ENCODE results near the gene FOXP1. TPM values are rescaled to one million over a fixed set of nuclear protein-coding genes. Genes with fewer than 3 reads are reported as not detected.

Gene FOXP1
- total RNA-seq, 4 donors from 2014 or later: 181 to 225 (median 205) TPM

- no peak for DNase-seq (ENCODE audit: extremely low spot score)
- WGBS: 86% methylated on average over 4 of the region's 4 CpGs
- Histone ChIP-seq H3K9me3 (peaks cover 0 to 3% (median 0%) of the 10 kb centered on the region in 4 donors), H3K27me3 (no peaks in the 10 kb centered on the region), H3K4me1 (peaks cover 0 to 10% (median 3%) of the 10 kb centered on the region in 4 donors), H3K36me3 (no peaks in the 10 kb centered on the region), H3K4me3 (no peak overlapping the region), H3K27ac (replicated peaks in 1 of 4) (no peak overlapping the region)
- intact Hi-C loops (cut with DNase I): no loop called here
- TF ChIP-seq POLR2A (IDR thresholded peaks at IDR 0.05; ENCODE audit: low read depth): no peak
- TF ChIP-seq, protein P1, sequence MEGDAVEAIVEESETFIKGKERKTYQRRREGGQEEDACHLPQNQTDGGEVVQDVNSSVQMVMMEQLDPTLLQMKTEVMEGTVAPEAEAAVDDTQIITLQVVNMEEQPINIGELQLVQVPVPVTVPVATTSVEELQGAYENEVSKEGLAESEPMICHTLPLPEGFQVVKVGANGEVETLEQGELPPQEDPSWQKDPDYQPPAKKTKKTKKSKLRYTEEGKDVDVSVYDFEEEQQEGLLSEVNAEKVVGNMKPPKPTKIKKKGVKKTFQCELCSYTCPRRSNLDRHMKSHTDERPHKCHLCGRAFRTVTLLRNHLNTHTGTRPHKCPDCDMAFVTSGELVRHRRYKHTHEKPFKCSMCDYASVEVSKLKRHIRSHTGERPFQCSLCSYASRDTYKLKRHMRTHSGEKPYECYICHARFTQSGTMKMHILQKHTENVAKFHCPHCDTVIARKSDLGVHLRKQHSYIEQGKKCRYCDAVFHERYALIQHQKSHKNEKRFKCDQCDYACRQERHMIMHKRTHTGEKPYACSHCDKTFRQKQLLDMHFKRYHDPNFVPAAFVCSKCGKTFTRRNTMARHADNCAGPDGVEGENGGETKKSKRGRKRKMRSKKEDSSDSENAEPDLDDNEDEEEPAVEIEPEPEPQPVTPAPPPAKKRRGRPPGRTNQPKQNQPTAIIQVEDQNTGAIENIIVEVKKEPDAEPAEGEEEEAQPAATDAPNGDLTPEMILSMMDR (IDR thresholded peaks at IDR 0.05): no peak
- TF ChIP-seq EP300 (IDR thresholded peaks at IDR 0.05): no peak
- TF ChIP-seq POLR2AphosphoS5 (IDR thresholded peaks at IDR 0.05): no peak
These were observed 241.8 kb downstream of the FOXP1 start for GRCh38 chr3:71341721-71342120.

- peaks cover 0 to 3% (median 0%) of the 10 kb centered on the region in 4 donors for H3K9me3 ChIP-seq
- no peaks in the 10 kb centered on the region for H3K27me3 ChIP-seq
- no peak for DNase-seq (ENCODE audit: extremely low spot score)
- no peak overlapping the region for H3K27ac ChIP-seq (replicated peaks in 1 of 4)
- no peak overlapping the region for H3K4me3 ChIP-seq
- H3K4me1 ChIP-seq: peaks cover 0 to 10% (median 0%) of the 10 kb centered on the region in 4 donors
- WGBS: 74% methylated on average over 4 of the region's 4 CpGs
- no peaks in the 10 kb centered on the region for H3K36me3 ChIP-seq
- TF ChIP-seq POLR2AphosphoS5 (IDR thresholded peaks at IDR 0.05): no peak
- TF ChIP-seq POLR2A (IDR thresholded peaks at IDR 0.05; ENCODE audit: low read depth): no peak
- no peak for TF ChIP-seq EP300 (IDR thresholded peaks at IDR 0.05)
- TF ChIP-seq, protein P1 (IDR thresholded peaks at IDR 0.05): no peak
- intact Hi-C loops (cut with DNase I): no loop called here
These were observed 244.5 kb downstream of the FOXP1 start for GRCh38 chr3:71339049-71339448.

- no peaks in the 10 kb centered on the region for H3K27me3 ChIP-seq
- H3K4me1 ChIP-seq: peaks cover 0 to 10% (median 8%) of the 10 kb centered on the region in 4 donors
- TF ChIP-seq POLR2AphosphoS5 (IDR thresholded peaks at IDR 0.05): no peak
- no peak for TF ChIP-seq POLR2A (IDR thresholded peaks at IDR 0.05; ENCODE audit: low read depth)
- TF ChIP-seq, protein P1 (IDR thresholded peaks at IDR 0.05): no peak
- no peak for TF ChIP-seq EP300 (IDR thresholded peaks at IDR 0.05)
- WGBS: 66% methylated on average over 4 of the region's 4 CpGs
- no peak for DNase-seq (ENCODE audit: extremely low spot score)
- H3K36me3 ChIP-seq: peaks cover 0 to 8% (median 0%) of the 10 kb centered on the region in 4 donors
- no peaks in the 10 kb centered on the region for H3K9me3 ChIP-seq
- intact Hi-C loops (cut with DNase I): no loop called here
- no peak overlapping the region for H3K27ac ChIP-seq (replicated peaks in 1 of 4)
- H3K4me3 ChIP-seq: no peak overlapping the region
These were observed 250.7 kb downstream of the FOXP1 start for GRCh38 chr3:71332813-71333212.

DNA sequence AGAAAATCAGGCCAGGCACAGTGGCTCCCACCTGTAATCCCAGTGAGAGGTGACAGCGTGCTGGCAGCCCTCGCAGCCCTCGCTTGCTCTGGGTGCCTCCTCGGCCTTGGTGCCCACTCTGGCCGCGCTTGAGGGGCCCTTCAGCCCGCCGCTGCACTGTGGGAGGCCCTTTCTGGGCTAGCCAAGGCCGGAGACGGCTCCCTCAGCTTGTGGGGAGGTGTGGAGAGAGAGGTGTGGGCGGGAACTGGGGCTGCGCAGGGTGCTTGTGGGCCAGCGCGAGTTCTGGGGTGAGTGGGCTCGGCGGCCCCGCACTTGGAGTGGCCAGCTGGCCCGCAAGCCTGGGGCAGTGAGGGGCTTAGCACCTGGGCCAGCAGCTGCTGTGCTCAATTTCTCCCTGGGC is 252.6 kb downstream of the FOXP1 start:
- TF ChIP-seq EP300 (IDR thresholded peaks at IDR 0.05): no peak
- TF ChIP-seq, protein P1 (IDR thresholded peaks at IDR 0.05): no peak
- TF ChIP-seq POLR2A (IDR thresholded peaks at IDR 0.05; ENCODE audit: low read depth): no peak
- no peak for TF ChIP-seq POLR2AphosphoS5 (IDR thresholded peaks at IDR 0.05)
- WGBS: 92% methylated on average over 13 of the region's 18 CpGs
- intact Hi-C loops (cut with DNase I): no loop called here

GRCh38 chr3:71330505-71330904 is 253.0 kb downstream of the FOXP1 start:
- peaks cover 0 to 22% (median 16%) of the 10 kb centered on the region in 4 donors for H3K4me1 ChIP-seq
- TF ChIP-seq, protein P1 (IDR thresholded peaks at IDR 0.05): no peak
- no peak for TF ChIP-seq EP300 (IDR thresholded peaks at IDR 0.05)
- TF ChIP-seq POLR2A (IDR thresholded peaks at IDR 0.05; ENCODE audit: low read depth): no peak
- no peak for TF ChIP-seq POLR2AphosphoS5 (IDR thresholded peaks at IDR 0.05)
- no peaks in the 10 kb centered on the region for H3K27me3 ChIP-seq
- no peaks in the 10 kb centered on the region for H3K9me3 ChIP-seq
- peaks cover 0 to 8% (median 0%) of the 10 kb centered on the region in 4 donors for H3K36me3 ChIP-seq
- 98% methylated on average over 1 of the region's 1 CpG for WGBS
- H3K4me3 ChIP-seq: no peak overlapping the region
- intact Hi-C loops (cut with DNase I): no loop called here
- no peak overlapping the region for H3K27ac ChIP-seq (replicated peaks in 1 of 4)
- no peak for DNase-seq (ENCODE audit: extremely low spot score)

More for the DNA sequence above, 252.6 kb downstream of the FOXP1 start:
- peaks cover 0 to 20% (median 15%) of the 10 kb centered on the region in 4 donors for H3K4me1 ChIP-seq
- peaks cover 0 to 8% (median 0%) of the 10 kb centered on the region in 4 donors for H3K36me3 ChIP-seq
- no peak overlapping the region for H3K27ac ChIP-seq (replicated peaks in 1 of 4)
- no peaks in the 10 kb centered on the region for H3K9me3 ChIP-seq
- no peak for DNase-seq (ENCODE audit: extremely low spot score)
- no peak overlapping the region for H3K4me3 ChIP-seq
- no peaks in the 10 kb centered on the region for H3K27me3 ChIP-seq

Measured in esophagus muscularis mucosa (tissue), 4 donors.